Prostate gland (tissue), 2 donors: ENCODE measurements around the gene THRB.

Source experiments
- POLR2A ChIP-seq: fragments of 450-650 bp; IDR thresholded peaks from one replicate; pipeline ENCODE4 v1.6.1; 2016; ENCODE audit warnings: antibody characterized with exemption, mild to moderate bottlenecking
- TF ChIP-seq, protein P1 (sequence below), 4 experiments: fragments of 200-600 bp in 2 of 4; fragments of 450-650 bp in 2 of 4; sonication (generic) in 2 of 4; IDR thresholded peaks; 1 replicate in 3 of 4; 2 replicates in 1 of 4; pipeline ENCODE4 v1.5.1; 2016 to 2019; ENCODE audit warnings: antibody characterized with exemption in 4 of 4, mild to moderate bottlenecking in 2 of 4, moderate library complexity in 2 of 4

DNA sequence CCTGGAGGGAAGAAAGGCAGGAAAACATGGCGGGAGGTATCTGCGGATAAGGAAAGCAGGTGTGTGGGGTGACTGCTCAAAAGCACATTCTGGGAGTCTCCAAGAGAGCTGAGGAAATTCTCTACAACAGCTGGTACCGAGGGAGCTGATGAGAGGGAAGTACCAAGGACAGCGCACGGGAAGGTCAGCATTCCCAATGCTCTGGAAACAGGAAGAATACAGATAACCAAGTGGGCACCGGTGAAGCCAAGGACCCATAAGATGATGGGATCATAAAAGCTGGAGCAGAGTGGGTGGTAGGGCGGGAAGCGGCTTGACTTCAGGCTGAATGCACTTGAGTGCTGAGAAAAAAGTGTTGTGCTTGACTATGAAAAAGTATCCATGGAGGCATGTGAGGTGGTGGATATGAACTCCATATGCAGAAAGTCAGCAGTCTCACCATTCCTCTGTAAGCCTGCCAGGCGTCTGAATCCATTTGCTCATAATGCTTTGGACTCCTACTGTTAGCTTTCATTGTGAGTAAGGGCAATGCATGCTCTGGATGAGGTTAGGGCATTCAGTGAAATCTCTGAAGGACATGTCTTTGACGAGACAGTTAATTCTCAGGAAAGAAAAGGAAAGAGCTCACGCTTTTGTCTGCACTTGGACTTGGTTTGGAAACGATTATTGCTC is 334.1 kb downstream of the THRB start:
- TF ChIP-seq, protein P1, sequence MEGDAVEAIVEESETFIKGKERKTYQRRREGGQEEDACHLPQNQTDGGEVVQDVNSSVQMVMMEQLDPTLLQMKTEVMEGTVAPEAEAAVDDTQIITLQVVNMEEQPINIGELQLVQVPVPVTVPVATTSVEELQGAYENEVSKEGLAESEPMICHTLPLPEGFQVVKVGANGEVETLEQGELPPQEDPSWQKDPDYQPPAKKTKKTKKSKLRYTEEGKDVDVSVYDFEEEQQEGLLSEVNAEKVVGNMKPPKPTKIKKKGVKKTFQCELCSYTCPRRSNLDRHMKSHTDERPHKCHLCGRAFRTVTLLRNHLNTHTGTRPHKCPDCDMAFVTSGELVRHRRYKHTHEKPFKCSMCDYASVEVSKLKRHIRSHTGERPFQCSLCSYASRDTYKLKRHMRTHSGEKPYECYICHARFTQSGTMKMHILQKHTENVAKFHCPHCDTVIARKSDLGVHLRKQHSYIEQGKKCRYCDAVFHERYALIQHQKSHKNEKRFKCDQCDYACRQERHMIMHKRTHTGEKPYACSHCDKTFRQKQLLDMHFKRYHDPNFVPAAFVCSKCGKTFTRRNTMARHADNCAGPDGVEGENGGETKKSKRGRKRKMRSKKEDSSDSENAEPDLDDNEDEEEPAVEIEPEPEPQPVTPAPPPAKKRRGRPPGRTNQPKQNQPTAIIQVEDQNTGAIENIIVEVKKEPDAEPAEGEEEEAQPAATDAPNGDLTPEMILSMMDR (IDR thresholded peaks at IDR 0.05): no peak
- TF ChIP-seq POLR2A: no peak
